PC-9 (cell line): ENCODE measurements around the gene ARHGAP6.

Experiments used
- EZH2 ChIP-seq: fragments of 200-600 bp; sonication (generic); IDR thresholded peaks from 2 replicates; pipeline ENCODE4 v1.8.0; 2017; ENCODE audit warnings: antibody characterized with exemption, low read depth
- TF ChIP-seq, protein P1 (sequence below): fragments of 200-600 bp; sonication (generic); conservative IDR thresholded peaks from 2 replicates; pipeline ENCODE4 v1.6.1; 2017; ENCODE audit warnings: mixed run types, antibody characterized with exemption, mild to moderate bottlenecking, moderate library complexity

DNA sequence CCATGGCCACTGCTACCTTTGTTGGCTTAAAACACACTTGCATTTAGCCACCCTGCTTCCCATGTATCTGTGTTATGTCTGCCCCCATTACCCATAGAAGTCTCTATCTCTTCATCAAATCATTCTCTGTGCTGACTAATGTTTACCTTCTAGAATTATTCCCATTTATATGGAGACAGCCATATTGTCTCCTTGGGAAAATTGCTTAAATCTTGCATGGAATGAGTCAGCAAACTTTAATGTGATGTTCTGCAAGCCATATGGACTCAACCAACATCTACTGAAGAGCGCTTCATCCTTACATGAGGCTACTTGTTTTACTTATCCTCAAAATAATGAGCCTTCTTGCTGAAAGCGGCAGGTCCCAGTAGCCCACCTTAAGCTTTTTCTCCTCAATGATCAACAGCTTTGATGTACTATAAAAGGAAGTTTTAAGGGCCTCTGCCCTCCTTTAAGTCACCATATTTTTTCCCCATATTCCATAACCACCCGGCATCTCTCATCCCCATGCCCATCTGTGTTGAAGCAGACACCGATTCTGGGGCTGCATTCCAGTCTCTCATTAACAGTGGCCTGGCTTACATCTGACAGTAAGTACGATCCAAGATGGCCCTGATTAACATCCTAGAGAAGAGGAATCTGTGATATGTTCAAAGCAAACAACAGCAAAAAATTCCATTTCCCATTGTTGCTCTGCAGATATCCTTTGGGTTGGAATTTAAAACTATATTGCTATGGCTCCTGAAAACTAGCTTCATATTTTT lies 130.4 kb downstream of the ARHGAP6 start:
- TF ChIP-seq, protein P1, sequence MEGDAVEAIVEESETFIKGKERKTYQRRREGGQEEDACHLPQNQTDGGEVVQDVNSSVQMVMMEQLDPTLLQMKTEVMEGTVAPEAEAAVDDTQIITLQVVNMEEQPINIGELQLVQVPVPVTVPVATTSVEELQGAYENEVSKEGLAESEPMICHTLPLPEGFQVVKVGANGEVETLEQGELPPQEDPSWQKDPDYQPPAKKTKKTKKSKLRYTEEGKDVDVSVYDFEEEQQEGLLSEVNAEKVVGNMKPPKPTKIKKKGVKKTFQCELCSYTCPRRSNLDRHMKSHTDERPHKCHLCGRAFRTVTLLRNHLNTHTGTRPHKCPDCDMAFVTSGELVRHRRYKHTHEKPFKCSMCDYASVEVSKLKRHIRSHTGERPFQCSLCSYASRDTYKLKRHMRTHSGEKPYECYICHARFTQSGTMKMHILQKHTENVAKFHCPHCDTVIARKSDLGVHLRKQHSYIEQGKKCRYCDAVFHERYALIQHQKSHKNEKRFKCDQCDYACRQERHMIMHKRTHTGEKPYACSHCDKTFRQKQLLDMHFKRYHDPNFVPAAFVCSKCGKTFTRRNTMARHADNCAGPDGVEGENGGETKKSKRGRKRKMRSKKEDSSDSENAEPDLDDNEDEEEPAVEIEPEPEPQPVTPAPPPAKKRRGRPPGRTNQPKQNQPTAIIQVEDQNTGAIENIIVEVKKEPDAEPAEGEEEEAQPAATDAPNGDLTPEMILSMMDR, result no peak
- no peak for TF ChIP-seq EZH2
